ENCODE results near the gene CPNE4. TPM values are rescaled to one million over a fixed set of nuclear protein-coding genes. Genes with fewer than 3 reads are reported as not detected.

Gene CPNE4
- total RNA-seq, 1 experiment from 2014 or later: 1.9 TPM

DNA sequence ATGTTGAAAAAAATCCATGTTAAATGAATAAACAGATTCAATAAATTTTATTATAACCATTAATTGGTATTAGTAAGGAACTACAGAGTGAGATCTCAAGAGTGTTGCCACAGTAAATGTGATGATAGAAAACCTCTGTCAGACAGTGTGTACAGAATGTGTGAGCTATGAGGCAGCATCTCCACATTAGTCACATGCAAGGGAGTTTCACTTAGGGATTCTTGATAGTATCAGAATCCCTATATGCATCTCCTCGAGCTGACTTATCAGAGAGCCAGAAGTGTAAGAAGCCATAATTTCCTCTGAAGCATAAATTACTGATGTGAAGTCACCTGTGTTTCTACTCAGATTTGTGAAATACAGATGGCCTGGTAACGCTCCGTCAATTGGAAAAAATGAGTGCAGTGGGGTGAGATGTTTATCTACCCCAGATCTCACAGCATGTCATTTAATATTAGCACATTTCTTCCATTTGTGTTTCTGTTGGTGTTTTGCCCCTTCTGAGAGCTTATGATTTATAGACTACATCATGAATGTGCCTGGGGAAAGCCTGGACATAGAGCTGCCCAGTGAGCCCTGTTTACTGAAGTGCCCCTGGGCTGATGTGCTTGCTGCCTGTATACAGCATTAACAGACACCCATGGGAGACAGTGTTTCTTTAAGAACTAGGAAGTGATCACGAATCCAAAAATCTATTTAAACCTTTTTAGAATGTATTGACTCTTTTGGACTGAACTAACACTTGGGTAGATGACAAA, 262.4 kb downstream of the CPNE4 start:
- Histone ChIP-seq H3K23me2 (ENCODE audit: insufficient read length, low read depth, low read length, poor library complexity, severe bottlenecking) (no peaks in the 10 kb centered on the region), H4K91ac (ENCODE audit: insufficient read length, low read depth, low read length) (no peak overlapping the region), H3K56ac (ENCODE audit: insufficient read length, low read depth, low read length) (no peak overlapping the region), H2BK5ac (ENCODE audit: insufficient read length, low read length) (no peak overlapping the region), H3K9ac (ENCODE audit: extremely low read depth, insufficient read length, low read length) (no peak overlapping the region), H3K4me1 (ENCODE audit: insufficient read depth, low read length) (no peaks in the 10 kb centered on the region), H3K9me3 (ENCODE audit: control insufficient read depth, low read depth, low read length) (peaks cover 7% of the 10 kb centered on the region), H2BK120ac (ENCODE audit: low read depth, low read length, poor library complexity, severe bottlenecking) (no peak overlapping the region), H3K18ac (ENCODE audit: insufficient read length, low read depth, low read length) (no peak overlapping the region), H3K79me2 (ENCODE audit: insufficient read depth, low read length) (no peaks in the 10 kb centered on the region), H3T11ph (ENCODE audit: low read length) (no peak overlapping the region), H3K79me1 (ENCODE audit: insufficient read depth, low read depth, low read length, poor library complexity, severe bottlenecking) (no peaks in the 10 kb centered on the region), H2AFZ (ENCODE audit: low read length) (no peak overlapping the region), H2BK20ac (ENCODE audit: low read depth, low read length, poor library complexity, severe bottlenecking) (no peak overlapping the region), H2BK12ac (ENCODE audit: insufficient read length, low read depth, low read length) (no peak overlapping the region), H3K27me3 (ENCODE audit: insufficient read depth, low read length) (no peaks in the 10 kb centered on the region), H3K23ac (ENCODE audit: insufficient read length, low read depth, low read length) (no peak overlapping the region), H3K4ac (ENCODE audit: low read depth, low read length) (no peak overlapping the region), H4K8ac (replicated peaks; ENCODE audit: insufficient read length, low read depth, low read length) (no peak overlapping the region), H3K4me2 (ENCODE audit: insufficient read depth, insufficient read length, low read length) (no peak overlapping the region), H2AK5ac (ENCODE audit: insufficient read length, low read length) (no peak overlapping the region), H3K14ac (ENCODE audit: insufficient read depth, low read length) (no peak overlapping the region), H4K5ac (ENCODE audit: insufficient read length, low read depth, low read length) (no peak overlapping the region), H3K27ac (ENCODE audit: insufficient read length, low read depth, low read length) (no peak overlapping the region), H4K20me1 (ENCODE audit: control insufficient read depth, insufficient read depth, insufficient read length) (no peaks in the 10 kb centered on the region), H2BK15ac (ENCODE audit: low read depth, low read length) (no peak overlapping the region)
- no peak overlapping the region; a peak in 1 of 7 replicates for H3K27ac Mint-ChIP-seq
- H3K27me3 Mint-ChIP-seq (ENCODE audit: low read depth): no peaks in the 10 kb centered on the region
- peaks cover 10 to 12% of the 10 kb centered on the region in 2 experiments for H3K9me3 Mint-ChIP-seq
- no peak for DNase-seq
- H3K4me3 Mint-ChIP-seq: no peak overlapping the region
- no peaks in the 10 kb centered on the region for H3K4me1 Mint-ChIP-seq
- peaks cover 2 to 13% (median 6%) of the 10 kb centered on the region in 3 experiments; a peak in 4 of 7 replicates for H3K36me3 Mint-ChIP-seq (ENCODE audit: insufficient read depth in 1 of 3, low read depth in 3 of 3)
- TF ChIP-seq, protein P1, sequence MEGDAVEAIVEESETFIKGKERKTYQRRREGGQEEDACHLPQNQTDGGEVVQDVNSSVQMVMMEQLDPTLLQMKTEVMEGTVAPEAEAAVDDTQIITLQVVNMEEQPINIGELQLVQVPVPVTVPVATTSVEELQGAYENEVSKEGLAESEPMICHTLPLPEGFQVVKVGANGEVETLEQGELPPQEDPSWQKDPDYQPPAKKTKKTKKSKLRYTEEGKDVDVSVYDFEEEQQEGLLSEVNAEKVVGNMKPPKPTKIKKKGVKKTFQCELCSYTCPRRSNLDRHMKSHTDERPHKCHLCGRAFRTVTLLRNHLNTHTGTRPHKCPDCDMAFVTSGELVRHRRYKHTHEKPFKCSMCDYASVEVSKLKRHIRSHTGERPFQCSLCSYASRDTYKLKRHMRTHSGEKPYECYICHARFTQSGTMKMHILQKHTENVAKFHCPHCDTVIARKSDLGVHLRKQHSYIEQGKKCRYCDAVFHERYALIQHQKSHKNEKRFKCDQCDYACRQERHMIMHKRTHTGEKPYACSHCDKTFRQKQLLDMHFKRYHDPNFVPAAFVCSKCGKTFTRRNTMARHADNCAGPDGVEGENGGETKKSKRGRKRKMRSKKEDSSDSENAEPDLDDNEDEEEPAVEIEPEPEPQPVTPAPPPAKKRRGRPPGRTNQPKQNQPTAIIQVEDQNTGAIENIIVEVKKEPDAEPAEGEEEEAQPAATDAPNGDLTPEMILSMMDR (conservative IDR thresholded peaks at IDR 0.05): no peak
- no CpG with 5 or more reads among the region's 4 CpGs for WGBS (ENCODE audit: extremely low coverage, insufficient read length, low lambda C conversion rate)
